Measurements from ENCODE around the gene RGMB.

Gene RGMB

GRCh38 chr5:98836175-98836574 lies 62.7 kb downstream of the RGMB start:
- no peak for DNase-seq

- peak; percentile 24 for DNase-seq
Observed at GRCh38 chr5:98839469-98840383, 66.3 kb downstream of the RGMB start.

- DNase-seq = no peak
Observed at GRCh38 chr5:98840946-98841345, 67.5 kb downstream of the RGMB start.

DNA sequence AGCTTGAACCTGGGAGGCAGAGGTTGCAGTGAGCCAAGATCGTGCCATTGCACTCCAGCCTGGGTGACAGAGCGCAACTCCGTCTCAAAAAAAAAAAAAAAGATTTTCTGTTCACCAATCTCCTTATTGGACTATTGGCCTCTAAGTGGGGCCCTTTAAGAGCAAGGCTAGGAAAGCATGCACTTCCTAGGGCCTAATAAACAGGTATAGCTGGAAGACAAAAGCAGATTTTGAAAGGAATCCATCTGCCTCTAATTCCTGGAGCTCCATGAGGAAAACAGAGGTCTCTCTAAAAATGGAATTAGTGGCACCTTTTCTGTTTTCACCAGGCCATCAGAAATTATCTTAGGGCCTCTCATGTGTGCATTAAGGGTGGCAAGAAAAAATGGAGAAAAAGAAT lies 70.0 kb downstream of the RGMB start:
- DNase-seq = no peak

DNA sequence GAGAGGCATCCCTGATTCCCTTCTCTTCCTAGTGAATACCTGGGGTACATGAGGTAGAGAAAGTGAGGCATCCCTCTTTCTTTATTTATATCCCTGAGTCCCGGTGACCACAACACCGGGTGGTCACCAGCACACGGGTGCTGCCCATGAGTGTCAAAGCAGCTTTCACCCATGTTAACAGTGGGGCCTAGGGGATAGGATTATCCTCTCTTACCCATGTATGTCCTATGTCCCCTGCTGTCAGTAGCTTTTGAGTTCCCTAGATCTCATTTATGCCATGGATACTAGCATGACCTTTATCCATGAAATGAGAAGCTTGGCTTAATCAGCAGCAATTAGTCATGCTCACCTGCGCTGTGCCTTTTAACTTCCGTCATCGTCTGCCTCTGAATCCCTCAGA lies 71.4 kb downstream of the RGMB start:
- DNase-seq = no peak

DNA sequence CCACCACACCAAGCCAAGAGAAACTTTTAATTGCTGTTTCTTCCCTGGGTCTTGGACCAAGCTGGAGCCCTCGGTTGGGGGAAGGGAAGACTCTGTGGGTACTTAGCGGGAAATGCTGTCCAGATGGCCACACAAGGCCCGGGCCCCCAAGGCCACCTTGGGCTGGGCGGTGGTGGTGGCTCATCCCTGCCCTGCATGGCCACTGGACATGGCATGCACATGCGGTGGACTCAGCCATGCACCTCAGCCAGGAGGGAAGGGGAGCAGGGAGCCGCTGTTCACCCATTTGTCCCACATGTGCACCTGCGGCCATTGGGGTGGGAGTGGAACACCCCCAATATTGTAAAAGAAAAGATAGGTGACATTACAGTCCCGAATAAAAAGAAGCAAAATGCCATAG lies 72.4 kb downstream of the RGMB start:
- no peak for DNase-seq
